Endothelial cell of umbilical vein (primary cell): Measurements from ENCODE around the gene KRTAP10-6. TPM values are rescaled to one million over a fixed set of nuclear protein-coding genes. Genes with fewer than 3 reads are reported as not detected.

ENCODE experiments used
- BruUV-seq: library from RNA; stranded (reverse); fragments of 400-500 nt; replicated peaks from 2 replicates; lab custom pipeline; 2021; lab: Mats Ljungman, UMichigan
- CTCF ChIA-PET: fragments of 300-600, 350-600 bp; sonication (Branson Sonifier 250); formaldehyde crosslinking; loops from one replicate; lab custom pipeline; 2021; ENCODE audit warnings: antibody characterized with exemption, inconsistent platforms; lab: Charles Lee
- POLR2A ChIA-PET: fragments of 300-600, 350-600 bp; sonication (Branson Sonifier 250); formaldehyde crosslinking; loops from one replicate; lab custom pipeline; 2021; ENCODE audit warnings: antibody characterized with exemption, inconsistent platforms; lab: Charles Lee
- DNase-seq: peaks from one replicate; pipeline ENCODE4 v3.0.0-alpha.2; 2011; ENCODE audit warnings: low read depth, low spot score
- FAIRE-seq: peaks from 2 replicates; lab custom pipeline; 2011; peaks lifted over from hg19 to GRCh38; lab: Jason Lieb, UNC
- H2AFZ ChIP-seq: 2 replicates; pipeline ENCODE4 v1.6.0; 2012; ENCODE audit warnings: low read depth, low read length, control low read depth, inconsistent platforms
- H3K27ac ChIP-seq: 2 replicates; pipeline ENCODE4 v1.5.1; 2011; ENCODE audit warnings: low read depth, mild to moderate bottlenecking, control low read depth, low read length, moderate library complexity; ENCODE audit not compliant: insufficient read depth
- H3K27me3 ChIP-seq, 2 experiments: 2 replicates each; pipeline versions ENCODE4 v1.6.0 to v1.6.1; 2011; ENCODE audit warnings: low read length in 2 of 2, mixed read lengths in 1 of 2; ENCODE audit not compliant: control insufficient read depth in 2 of 2, insufficient read depth in 2 of 2
- H3K36me3 ChIP-seq, 2 experiments: 2 replicates in 1 of 2; 3 replicates in 1 of 2; pipeline ENCODE4 v1.5.1; 2011; ENCODE audit warnings: low read length in 2 of 2, mild to moderate bottlenecking in 1 of 2, moderate library complexity in 1 of 2; ENCODE audit not compliant: control insufficient read depth in 2 of 2, insufficient read depth in 2 of 2; ENCODE audit errors: extremely low read depth in 1 of 2
- H3K4me1 ChIP-seq: 3 replicates; pipeline ENCODE4 v1.5.1; 2011; ENCODE audit warnings: mild to moderate bottlenecking, low read length; ENCODE audit not compliant: control insufficient read depth, insufficient read depth; ENCODE audit errors: extremely low read depth
- H3K4me2 ChIP-seq: 2 replicates; pipeline ENCODE4 v1.6.1; 2011; ENCODE audit warnings: low read length, control low read depth, mixed read lengths; ENCODE audit not compliant: insufficient read depth
- H3K4me3 ChIP-seq, 3 experiments: fragments of 200-600 bp in 1 of 3; sonication (generic), shearing (Covaris generic) in 1 of 3; replicated peaks in 1 of 3; 2 replicates each; pipeline ENCODE4 v1.5.1; 2011 to 2016; ENCODE audit warnings: control low read depth in 3 of 3, low read length in 3 of 3, mild to moderate bottlenecking in 2 of 3, inconsistent platforms in 1 of 3, low read depth in 1 of 3, moderate library complexity in 1 of 3; ENCODE audit not compliant: insufficient read depth in 1 of 3
- H3K79me2 ChIP-seq: 2 replicates; pipeline ENCODE4 v1.6.0; 2012; ENCODE audit warnings: low read length, inconsistent platforms; ENCODE audit not compliant: control insufficient read depth, insufficient read depth
- H3K9ac ChIP-seq: replicated peaks from 2 replicates; pipeline ENCODE3; 2011; ENCODE audit warnings: low read length, control low read depth; ENCODE audit not compliant: insufficient read depth; ENCODE audit errors: extremely low read depth
- H3K9me1 ChIP-seq: replicated peaks from 3 replicates; pipeline ENCODE4 v1.6.0; 2011; ENCODE audit warnings: mild to moderate bottlenecking, low read length; ENCODE audit not compliant: control insufficient read depth, insufficient read depth; ENCODE audit errors: extremely low read depth
- H3K9me3 ChIP-seq: replicated peaks from 2 replicates; pipeline ENCODE4 v1.5.1; 2012; ENCODE audit warnings: low read length, inconsistent platforms; ENCODE audit not compliant: control insufficient read depth, insufficient read depth
- H4K20me1 ChIP-seq: replicated peaks from 2 replicates; pipeline ENCODE3; 2011; ENCODE audit warnings: mild to moderate bottlenecking, low read length; ENCODE audit not compliant: control insufficient read depth, insufficient read depth; ENCODE audit errors: extremely low read depth
- EZH2 ChIP-seq: IDR thresholded peaks from 2 replicates; pipeline ENCODE4 v1.6.1; 2012; ENCODE audit warnings: borderline replicate concordance, low read depth, mild to moderate bottlenecking, moderate library complexity, low read length, inconsistent platforms; ENCODE audit not compliant: severe bottlenecking
- FOS ChIP-seq: IDR thresholded peaks from 2 replicates; pipeline ENCODE4 v1.6.1; 2011; ENCODE audit warnings: mild to moderate bottlenecking, low read length, moderate library complexity, borderline replicate concordance; ENCODE audit not compliant: insufficient read depth
- GATA2 ChIP-seq: IDR thresholded peaks from 2 replicates; pipeline ENCODE4 v1.7.0; 2011; ENCODE audit warnings: low read depth, mild to moderate bottlenecking, moderate library complexity, mixed read lengths, low read length; ENCODE audit not compliant: insufficient read length, insufficient read depth
- JUN ChIP-seq: IDR thresholded peaks from 2 replicates; pipeline ENCODE4 v1.6.1; 2011; ENCODE audit warnings: borderline replicate concordance, low read depth; ENCODE audit not compliant: insufficient read length, insufficient read depth
- MYC ChIP-seq: IDR thresholded peaks from one replicate; pipeline ENCODE4 v1.6.1; 2011; ENCODE audit warnings: mild to moderate bottlenecking, low read depth, low read length
- POLR2A ChIP-seq: IDR thresholded peaks from 2 replicates; pipeline ENCODE4 v1.6.1; 2012; ENCODE audit warnings: low read depth, mild to moderate bottlenecking, control low read depth, low read length
- POLR2AphosphoS5 ChIP-seq: IDR thresholded peaks from 2 replicates; pipeline ENCODE4 v1.6.1; 2012; ENCODE audit warnings: low read depth, mild to moderate bottlenecking, control low read depth, low read length, moderate library complexity; ENCODE audit not compliant: insufficient read depth
- dilution Hi-C: fragments of 300-500 bp; cut with MboI; formaldehyde crosslinking; loops from one replicate; pipeline ENCODE4 v1.15.0; 2019; ENCODE audit warnings: low sequenced_read_pairs; ENCODE audit not compliant: extremely low pct_ligation_motif_present
- intact Hi-C: fragments of 100-400 bp; cut with micrococcal nuclease; formaldehyde crosslinking; loops from one replicate; pipeline ENCODE4 v1.10.0; 2022
- polyA plus RNA-seq, 4 experiments: library from polyadenylated mRNA; depleted of rRNA in 3 of 4; stranded (reverse) in 3 of 4; unstranded in 1 of 4; fragments of >200 nt; gene quantifications; 2 replicates each; pipeline versions ENCODE4 v1.2.1 to v1.2.3, GENCODE V29; 2011 to 2012; ENCODE audit warnings: missing spikeins in 1 of 4
- total RNA-seq: library from RNA; stranded (reverse); gene quantifications from 2 replicates; pipeline ENCODE4 v1.2.3, GENCODE V29; 2021
- TF ChIP-seq, protein P1 (sequence below): IDR thresholded peaks from 2 replicates; pipeline ENCODE4 v1.6.1; 2011; ENCODE audit not compliant: insufficient read depth, insufficient read length
- TF ChIP-seq, protein P2 (sequence below), 2 donors: IDR thresholded peaks; 1 replicate in 1 of 2; 2 replicates in 1 of 2; pipeline ENCODE4 v1.5.1; 2011; ENCODE audit warnings: low read length in 2 of 2, mild to moderate bottlenecking in 2 of 2, moderate library complexity in 2 of 2, control low read depth in 1 of 2, inconsistent platforms in 1 of 2, low read depth in 1 of 2; ENCODE audit not compliant: insufficient read depth in 1 of 2; ENCODE audit errors: extremely low read depth in 1 of 2

The KRTAP10-6 gene
- total and polyA plus RNA-seq, 2 donors (not counting 3 experiments of a cell fraction or from before 2014, with no cell fraction given) = not detected

DNA sequence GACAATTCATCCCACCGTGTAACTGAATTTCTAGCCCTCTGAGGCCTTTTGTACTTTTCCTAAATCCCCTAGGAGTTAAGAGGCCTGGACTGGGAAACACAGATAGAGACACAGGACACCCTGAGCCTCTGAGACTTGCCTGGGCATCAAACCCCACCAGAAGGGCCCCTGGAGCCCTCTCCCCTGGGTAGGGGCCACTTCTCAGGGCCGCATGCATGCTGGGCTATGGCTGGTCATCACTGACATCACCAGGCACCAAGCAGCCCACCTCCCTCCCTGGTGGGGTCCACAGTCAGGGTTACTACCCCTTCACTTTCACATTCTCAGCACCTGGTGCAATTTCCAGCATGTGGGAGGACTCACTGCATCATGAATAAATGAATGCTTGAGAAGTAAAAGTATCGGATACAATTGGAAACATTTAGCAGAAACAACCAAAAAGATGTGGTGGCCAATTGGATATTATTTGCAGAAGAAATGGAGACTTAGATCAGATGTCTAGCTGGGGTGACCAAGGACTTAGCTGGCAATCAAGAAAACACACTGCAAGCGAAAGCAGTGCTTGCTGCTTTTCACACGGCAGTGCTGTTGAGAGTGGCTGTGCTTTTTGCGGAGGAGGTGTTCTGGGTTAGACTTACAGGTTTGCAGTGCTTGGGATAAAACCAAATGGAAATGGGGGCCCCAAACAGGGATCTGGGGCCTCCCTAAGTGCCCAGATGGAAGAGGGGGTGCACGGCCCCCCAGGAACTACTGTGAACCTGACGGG lies 7.1 kb upstream of the KRTAP10-6 start:
- intact Hi-C loops = no loop called here
- H3K27me3 ChIP-seq = peaks cover 0 to 2% of the 10 kb centered on the region in 2 experiments
- ChIA-PET CTCF (interaction anchor here (1.4 kb wide), 1 partner anchor 194 kb away, joined by 4 read pairs; no protein-coding TSS in a partner anchor), POLR2A (no interaction called here)
- no peaks in the 10 kb centered on the region for H3K9me3 ChIP-seq
- DNase-seq (no peak), FAIRE-seq (no peak)
- no peaks in the 10 kb centered on the region for H3K79me2 ChIP-seq
- H4K20me1 ChIP-seq = no peaks in the 10 kb centered on the region
- no peaks in the 10 kb centered on the region for H3K4me1 ChIP-seq
- H3K27ac ChIP-seq = no peak overlapping the region
- H3K9me1 ChIP-seq = no peaks in the 10 kb centered on the region
- H3K4me2 ChIP-seq = no peak overlapping the region
- H3K9ac ChIP-seq = no peak overlapping the region
- dilution Hi-C loops = no loop called here
- H3K36me3 ChIP-seq = no peaks in the 10 kb centered on the region
- no peak for TF ChIP-seq FOS
- TF ChIP-seq GATA2 = no peak
- no peak for TF ChIP-seq POLR2AphosphoS5
- TF ChIP-seq EZH2 = no peak
- no peak for TF ChIP-seq POLR2A
- no peak for TF ChIP-seq JUN
- TF ChIP-seq, protein P1, sequence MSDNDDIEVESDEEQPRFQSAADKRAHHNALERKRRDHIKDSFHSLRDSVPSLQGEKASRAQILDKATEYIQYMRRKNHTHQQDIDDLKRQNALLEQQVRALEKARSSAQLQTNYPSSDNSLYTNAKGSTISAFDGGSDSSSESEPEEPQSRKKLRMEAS = no peak
- no peak for TF ChIP-seq MYC
- TF ChIP-seq, protein P2, sequence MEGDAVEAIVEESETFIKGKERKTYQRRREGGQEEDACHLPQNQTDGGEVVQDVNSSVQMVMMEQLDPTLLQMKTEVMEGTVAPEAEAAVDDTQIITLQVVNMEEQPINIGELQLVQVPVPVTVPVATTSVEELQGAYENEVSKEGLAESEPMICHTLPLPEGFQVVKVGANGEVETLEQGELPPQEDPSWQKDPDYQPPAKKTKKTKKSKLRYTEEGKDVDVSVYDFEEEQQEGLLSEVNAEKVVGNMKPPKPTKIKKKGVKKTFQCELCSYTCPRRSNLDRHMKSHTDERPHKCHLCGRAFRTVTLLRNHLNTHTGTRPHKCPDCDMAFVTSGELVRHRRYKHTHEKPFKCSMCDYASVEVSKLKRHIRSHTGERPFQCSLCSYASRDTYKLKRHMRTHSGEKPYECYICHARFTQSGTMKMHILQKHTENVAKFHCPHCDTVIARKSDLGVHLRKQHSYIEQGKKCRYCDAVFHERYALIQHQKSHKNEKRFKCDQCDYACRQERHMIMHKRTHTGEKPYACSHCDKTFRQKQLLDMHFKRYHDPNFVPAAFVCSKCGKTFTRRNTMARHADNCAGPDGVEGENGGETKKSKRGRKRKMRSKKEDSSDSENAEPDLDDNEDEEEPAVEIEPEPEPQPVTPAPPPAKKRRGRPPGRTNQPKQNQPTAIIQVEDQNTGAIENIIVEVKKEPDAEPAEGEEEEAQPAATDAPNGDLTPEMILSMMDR (IDR thresholded peaks at IDR 0.05; ENCODE audit: extremely low read depth in 1 of 2, insufficient read depth in 1 of 2, low read depth in 1 of 2, low read length in 2 of 2) = no peak
- H2AFZ ChIP-seq = no peak overlapping the region
- BruUV-seq = no TSS peak
- H3K4me3 ChIP-seq = no peak overlapping the region
